ENCODE measurements around the gene FAM53A. TPM values are rescaled to one million over a fixed set of nuclear protein-coding genes. Genes with fewer than 3 reads are reported as not detected.

The FAM53A gene
- total and polyA plus RNA-seq, 2 donors, result 1.0 to 2.0 TPM

- 98% methylated on average over 17 of the region's 17 CpGs for WGBS
- H3K27ac ChIP-seq (ENCODE audit: low read depth in 1 of 2, low read length in 1 of 2), result no peak overlapping the region
- no peak overlapping the region for H3K4me3 ChIP-seq (ENCODE audit: low read length in 2 of 2)
- no peaks in the 10 kb centered on the region for H3K9me3 ChIP-seq (ENCODE audit: control insufficient read depth in 2 of 2, insufficient read depth in 1 of 2, low read length in 1 of 2)
- no peaks in the 10 kb centered on the region for H3K36me3 ChIP-seq (ENCODE audit: control insufficient read depth in 2 of 2, insufficient read depth in 2 of 2, low read length in 1 of 2)
- H3K4me1 ChIP-seq (ENCODE audit: control insufficient read depth in 2 of 2, insufficient read depth in 2 of 2, low read length in 2 of 2), result no peaks in the 10 kb centered on the region
- no peak for DNase-seq (ENCODE audit: low read depth in 6 of 9, low spot score in 9 of 9)
- H3K27me3 ChIP-seq (ENCODE audit: control insufficient read depth in 2 of 2, insufficient read depth in 1 of 2, low read length in 1 of 2), result no peaks in the 10 kb centered on the region
Measured at GRCh38 chr4:1614502-1614853, 69.6 kb downstream of the FAM53A start.

- no peaks in the 10 kb centered on the region for H3K4me1 ChIP-seq (ENCODE audit: control insufficient read depth in 2 of 2, insufficient read depth in 2 of 2, low read length in 2 of 2)
- H3K9me3 ChIP-seq (ENCODE audit: control insufficient read depth in 2 of 2, insufficient read depth in 1 of 2, low read length in 1 of 2), result no peaks in the 10 kb centered on the region
- no peak overlapping the region for H3K4me3 ChIP-seq (ENCODE audit: low read length in 2 of 2)
- no peak for DNase-seq (ENCODE audit: low read depth in 6 of 9, low spot score in 9 of 9)
- no peak overlapping the region for H3K27ac ChIP-seq (ENCODE audit: low read depth in 1 of 2, low read length in 1 of 2)
- no peaks in the 10 kb centered on the region for H3K36me3 ChIP-seq (ENCODE audit: control insufficient read depth in 2 of 2, insufficient read depth in 2 of 2, low read length in 1 of 2)
- no peaks in the 10 kb centered on the region for H3K27me3 ChIP-seq (ENCODE audit: control insufficient read depth in 2 of 2, insufficient read depth in 1 of 2, low read length in 1 of 2)
- WGBS, result 93% methylated on average over 17 of the region's 17 CpGs
Measured at GRCh38 chr4:1614049-1614448, 70.1 kb downstream of the FAM53A start.

GRCh38 chr4:1613099-1613495 lies 71.0 kb downstream of the FAM53A start:
- no peaks in the 10 kb centered on the region for H3K36me3 ChIP-seq (ENCODE audit: control insufficient read depth in 2 of 2, insufficient read depth in 2 of 2, low read length in 1 of 2)
- no peak overlapping the region for H3K4me3 ChIP-seq (ENCODE audit: low read length in 2 of 2)
- no peak overlapping the region for H3K27ac ChIP-seq (ENCODE audit: low read depth in 1 of 2, low read length in 1 of 2)
- no peak for DNase-seq (ENCODE audit: low read depth in 6 of 9, low spot score in 9 of 9)
- H3K27me3 ChIP-seq (ENCODE audit: control insufficient read depth in 2 of 2, insufficient read depth in 1 of 2, low read length in 1 of 2), result no peaks in the 10 kb centered on the region
- 93% methylated on average over 9 of the region's 9 CpGs for WGBS
- no peaks in the 10 kb centered on the region for H3K9me3 ChIP-seq (ENCODE audit: control insufficient read depth in 2 of 2, insufficient read depth in 1 of 2, low read length in 1 of 2)
- no peaks in the 10 kb centered on the region for H3K4me1 ChIP-seq (ENCODE audit: control insufficient read depth in 2 of 2, insufficient read depth in 2 of 2, low read length in 2 of 2)

- Histone ChIP-seq H3K27ac (ENCODE audit: low read depth in 1 of 2, low read length in 1 of 2) (no peak overlapping the region), H3K9me3 (ENCODE audit: control insufficient read depth in 2 of 2, insufficient read depth in 1 of 2, low read length in 1 of 2) (no peaks in the 10 kb centered on the region), H3K36me3 (ENCODE audit: control insufficient read depth in 2 of 2, insufficient read depth in 2 of 2, low read length in 1 of 2) (no peaks in the 10 kb centered on the region), H3K4me3 (ENCODE audit: low read length in 2 of 2) (no peak overlapping the region), H3K4me1 (ENCODE audit: control insufficient read depth in 2 of 2, insufficient read depth in 2 of 2, low read length in 2 of 2) (no peaks in the 10 kb centered on the region), H3K27me3 (ENCODE audit: control insufficient read depth in 2 of 2, insufficient read depth in 1 of 2, low read length in 1 of 2) (no peaks in the 10 kb centered on the region)
- no peak for DNase-seq (ENCODE audit: low read depth in 6 of 9, low spot score in 9 of 9)
- WGBS, result 95% methylated on average over 29 of the region's 29 CpGs
Measured at GRCh38 chr4:1612278-1613098, 71.6 kb downstream of the FAM53A start.

GRCh38 chr4:1611501-1611870 lies 72.6 kb downstream of the FAM53A start:
- WGBS, result 95% methylated on average over 9 of the region's 9 CpGs
- DNase-seq (ENCODE audit: low read depth in 6 of 9, low spot score in 9 of 9), result no peak

GRCh38 chr4:1610791-1611500 lies 73.2 kb downstream of the FAM53A start:
- H3K9me3 ChIP-seq (ENCODE audit: control insufficient read depth in 2 of 2, insufficient read depth in 1 of 2, low read length in 1 of 2), result no peaks in the 10 kb centered on the region
- WGBS, result 93% methylated on average over 21 of the region's 21 CpGs
- no peaks in the 10 kb centered on the region for H3K4me1 ChIP-seq (ENCODE audit: control insufficient read depth in 2 of 2, insufficient read depth in 2 of 2, low read length in 2 of 2)
- H3K27ac ChIP-seq (ENCODE audit: low read depth in 1 of 2, low read length in 1 of 2), result no peak overlapping the region
- H3K27me3 ChIP-seq (ENCODE audit: control insufficient read depth in 2 of 2, insufficient read depth in 1 of 2, low read length in 1 of 2), result no peaks in the 10 kb centered on the region
- H3K36me3 ChIP-seq (ENCODE audit: control insufficient read depth in 2 of 2, insufficient read depth in 2 of 2, low read length in 1 of 2), result no peaks in the 10 kb centered on the region
- H3K4me3 ChIP-seq (ENCODE audit: low read length in 2 of 2), result no peak overlapping the region
- DNase-seq (ENCODE audit: low read depth in 6 of 9, low spot score in 9 of 9), result no peak

More at GRCh38 chr4:1611501-1611870, 72.6 kb downstream of the FAM53A start:
- Histone ChIP-seq H3K27me3 (ENCODE audit: control insufficient read depth in 2 of 2, insufficient read depth in 1 of 2, low read length in 1 of 2) (no peaks in the 10 kb centered on the region), H3K4me1 (ENCODE audit: control insufficient read depth in 2 of 2, insufficient read depth in 2 of 2, low read length in 2 of 2) (no peaks in the 10 kb centered on the region), H3K9me3 (ENCODE audit: control insufficient read depth in 2 of 2, insufficient read depth in 1 of 2, low read length in 1 of 2) (no peaks in the 10 kb centered on the region), H3K4me3 (ENCODE audit: low read length in 2 of 2) (no peak overlapping the region), H3K27ac (ENCODE audit: low read depth in 1 of 2, low read length in 1 of 2) (no peak overlapping the region), H3K36me3 (ENCODE audit: control insufficient read depth in 2 of 2, insufficient read depth in 2 of 2, low read length in 1 of 2) (no peaks in the 10 kb centered on the region)

- no peak overlapping the region for H3K27ac ChIP-seq (ENCODE audit: low read depth in 1 of 2, low read length in 1 of 2)
- WGBS, result 96% methylated on average over 27 of the region's 27 CpGs
- no peak for DNase-seq (ENCODE audit: low read depth in 6 of 9, low spot score in 9 of 9)
Measured at GRCh38 chr4:1609901-1610790, 74.0 kb downstream of the FAM53A start.

GRCh38 chr4:1608821-1609500 lies 75.2 kb downstream of the FAM53A start:
- no peak overlapping the region for H3K4me3 ChIP-seq (ENCODE audit: low read length in 2 of 2)
- H3K36me3 ChIP-seq (ENCODE audit: control insufficient read depth in 2 of 2, insufficient read depth in 2 of 2, low read length in 1 of 2), result no peaks in the 10 kb centered on the region
- DNase-seq (ENCODE audit: low read depth in 6 of 9, low spot score in 9 of 9), result no peak
- no peak overlapping the region for H3K27ac ChIP-seq (ENCODE audit: low read depth in 1 of 2, low read length in 1 of 2)
- H3K27me3 ChIP-seq (ENCODE audit: control insufficient read depth in 2 of 2, insufficient read depth in 1 of 2, low read length in 1 of 2), result peaks cover 0 to 9% of the 10 kb centered on the region in 2 donors
- peaks cover 0 to 2% of the 10 kb centered on the region in 2 donors for H3K4me1 ChIP-seq (ENCODE audit: control insufficient read depth in 2 of 2, insufficient read depth in 2 of 2, low read length in 2 of 2)
- WGBS, result 91% methylated on average over 17 of the region's 17 CpGs
- no peaks in the 10 kb centered on the region for H3K9me3 ChIP-seq (ENCODE audit: control insufficient read depth in 2 of 2, insufficient read depth in 1 of 2, low read length in 1 of 2)

More at GRCh38 chr4:1609901-1610790, 74.0 kb downstream of the FAM53A start:
- Histone ChIP-seq H3K9me3 (ENCODE audit: control insufficient read depth in 2 of 2, insufficient read depth in 1 of 2, low read length in 1 of 2) (no peaks in the 10 kb centered on the region), H3K4me1 (ENCODE audit: control insufficient read depth in 2 of 2, insufficient read depth in 2 of 2, low read length in 2 of 2) (peaks cover 0 to 1% of the 10 kb centered on the region in 2 donors), H3K36me3 (ENCODE audit: control insufficient read depth in 2 of 2, insufficient read depth in 2 of 2, low read length in 1 of 2) (no peaks in the 10 kb centered on the region), H3K27me3 (ENCODE audit: control insufficient read depth in 2 of 2, insufficient read depth in 1 of 2, low read length in 1 of 2) (peaks cover 0 to 5% of the 10 kb centered on the region in 2 donors), H3K4me3 (ENCODE audit: low read length in 2 of 2) (no peak overlapping the region)
